IPS-11a (cell line): ENCODE data around the gene GTPBP4.

Experiments
- H3K4me3 ChIP-seq: one replicate; pipeline ENCODE4 v1.5.1; 2013; ENCODE audit warnings: low read depth, low read length, control low read depth

The GTPBP4 gene

DNA sequence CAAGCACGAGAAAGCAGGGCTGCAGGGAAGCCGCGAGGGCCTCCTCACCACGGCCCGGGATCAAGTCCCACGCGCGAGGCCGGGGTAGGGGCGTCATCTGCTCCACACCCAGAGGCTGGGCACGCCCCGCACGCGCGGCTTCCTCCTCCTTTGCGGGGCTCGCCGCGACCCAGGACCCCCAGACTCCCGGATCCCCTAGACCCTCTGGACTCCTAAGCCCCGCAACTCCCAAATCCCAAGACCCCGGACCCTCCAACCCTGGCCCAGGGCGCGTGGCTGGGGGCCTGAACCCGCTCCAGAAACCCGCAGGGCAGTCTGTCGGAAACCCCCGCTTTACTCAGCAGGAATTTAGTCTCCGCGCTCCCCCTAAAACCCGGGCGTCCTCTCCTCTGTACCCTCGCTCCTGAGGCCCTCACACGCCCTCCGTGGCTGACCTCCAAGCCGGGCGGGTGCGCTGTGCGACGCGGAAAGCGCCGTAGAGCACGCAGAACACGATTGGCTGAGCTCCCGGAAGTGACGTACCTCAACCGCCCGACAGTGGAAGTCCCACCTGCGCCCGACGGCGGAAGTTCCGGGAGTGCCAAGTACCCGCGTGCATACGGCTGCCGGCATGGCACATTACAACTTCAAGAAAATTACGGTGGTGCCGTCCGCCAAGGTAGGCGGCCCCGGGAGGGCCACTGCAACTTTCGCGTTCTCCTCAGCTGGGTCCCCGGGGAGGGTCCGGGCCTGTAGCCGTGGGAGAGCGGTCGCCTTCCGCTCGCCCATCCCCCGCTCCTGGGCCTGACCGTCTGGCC, at the start of gene GTPBP4:
TSS of gene GTPBP4 (plus strand) at position 565 of the 797 bp plus-strand sequence. CDS start at position 611, 46 bp downstream.
- peak within 1 kb of the TSS; percentile 93 for H3K4me3 ChIP-seq

DNA sequence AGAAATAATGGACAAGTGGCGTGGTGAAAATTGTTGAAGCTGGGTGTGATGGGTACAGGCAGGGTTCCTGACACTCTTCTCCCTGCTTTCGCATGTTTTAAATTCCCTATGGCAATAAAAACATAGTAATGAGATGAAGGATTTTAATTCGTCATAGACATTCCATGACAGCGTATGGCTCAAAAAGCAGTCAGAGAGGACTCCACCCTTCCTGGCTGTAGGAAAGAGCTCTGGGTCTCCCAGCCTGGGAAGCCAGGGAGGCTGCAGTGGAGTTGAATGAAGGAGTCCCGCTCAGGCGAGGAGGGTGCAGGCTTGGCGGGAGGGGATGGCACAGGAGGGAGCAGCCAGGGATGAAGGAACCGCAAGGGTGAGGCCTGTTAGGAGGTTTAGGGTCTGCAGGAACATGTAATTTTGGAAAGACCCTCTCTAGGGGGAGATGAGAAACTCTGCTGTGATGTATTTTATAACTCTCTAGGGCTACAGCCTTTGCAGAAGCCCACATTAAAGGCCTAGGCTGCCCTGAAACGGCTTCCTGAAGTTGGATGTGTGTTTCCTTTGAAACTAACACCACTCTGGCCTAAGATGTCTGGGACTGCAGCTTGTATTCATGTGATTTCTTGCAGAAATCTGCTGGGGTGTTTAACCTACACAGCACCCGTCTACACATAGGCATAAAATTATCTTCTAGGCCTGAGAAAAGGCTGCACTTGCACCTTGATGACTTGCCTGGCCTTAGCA, 49.1 kb upstream of the GTPBP4 start:
- H3K4me3 ChIP-seq = no peak overlapping the region

DNA sequence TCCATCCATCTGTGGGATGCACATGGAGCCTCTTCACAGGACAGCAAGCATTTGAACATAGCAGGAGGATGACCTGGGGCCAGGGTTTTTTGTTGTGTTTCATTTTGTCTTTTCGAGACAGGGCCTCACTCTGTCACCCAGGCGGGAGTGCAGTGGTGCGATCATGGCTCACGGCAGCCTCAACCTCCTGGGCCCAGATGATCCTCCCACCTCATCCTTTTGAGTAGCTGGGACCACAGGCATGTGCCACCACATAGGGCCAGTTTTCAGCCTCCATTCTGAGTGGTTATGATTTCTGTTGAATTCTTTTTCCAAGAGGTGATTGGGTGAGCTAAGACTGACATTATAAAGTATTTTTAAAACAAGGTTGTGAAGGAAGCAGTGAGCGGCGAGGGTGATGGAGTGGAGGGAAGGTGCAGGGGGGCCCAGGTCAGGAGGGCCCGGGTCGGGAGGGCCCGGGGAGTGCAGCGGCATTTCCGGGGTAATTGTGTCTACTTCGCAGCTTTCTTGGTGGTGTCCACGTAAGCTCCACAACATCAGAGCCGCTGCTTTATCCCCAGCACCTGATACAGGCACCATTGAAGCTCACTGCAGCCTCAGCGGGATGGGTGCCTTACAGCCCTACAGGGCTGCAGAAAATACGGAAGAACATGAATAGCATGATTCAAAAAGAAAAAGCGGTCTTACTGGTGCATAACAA, 44.8 kb upstream of the GTPBP4 start:
- no peak overlapping the region for H3K4me3 ChIP-seq

DNA sequence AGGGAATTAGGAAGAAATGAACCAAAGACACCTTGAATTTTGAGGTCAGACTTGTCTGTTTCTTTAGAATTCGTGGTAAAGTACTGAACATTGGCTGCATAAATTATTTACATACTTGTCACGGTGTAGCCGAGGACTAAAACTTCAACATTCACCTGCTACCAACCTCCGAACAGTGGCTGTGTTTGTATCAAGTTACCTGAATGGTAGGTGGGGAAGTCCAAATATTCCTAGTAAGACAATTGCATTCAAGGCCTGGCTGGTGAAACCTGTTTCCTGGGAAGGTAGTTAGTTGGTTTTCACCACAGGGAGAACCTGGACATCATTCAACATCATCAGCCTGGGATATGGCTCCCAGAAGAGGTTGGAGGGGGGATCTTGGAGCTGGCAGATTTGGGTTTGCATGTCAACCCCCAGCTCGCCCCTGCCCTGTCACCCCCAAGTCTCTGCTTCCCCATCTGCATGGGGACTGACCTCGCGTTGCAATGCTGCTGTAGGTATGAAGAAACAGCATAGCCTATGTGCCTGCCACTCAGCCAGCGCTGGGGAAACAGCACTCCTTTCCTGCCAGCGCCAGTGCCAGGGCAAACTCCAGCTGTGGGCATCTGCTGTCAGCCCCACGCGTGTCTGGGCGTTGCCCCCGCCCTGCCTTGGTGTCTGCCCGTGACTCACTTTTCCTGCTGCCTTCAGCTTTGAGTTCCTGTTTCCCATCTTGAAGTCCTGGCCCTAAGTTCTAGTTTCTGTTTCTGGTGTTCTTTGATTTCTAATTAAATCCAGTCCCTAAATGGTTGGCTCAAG, 44.0 kb upstream of the GTPBP4 start:
- no peak overlapping the region for H3K4me3 ChIP-seq

DNA sequence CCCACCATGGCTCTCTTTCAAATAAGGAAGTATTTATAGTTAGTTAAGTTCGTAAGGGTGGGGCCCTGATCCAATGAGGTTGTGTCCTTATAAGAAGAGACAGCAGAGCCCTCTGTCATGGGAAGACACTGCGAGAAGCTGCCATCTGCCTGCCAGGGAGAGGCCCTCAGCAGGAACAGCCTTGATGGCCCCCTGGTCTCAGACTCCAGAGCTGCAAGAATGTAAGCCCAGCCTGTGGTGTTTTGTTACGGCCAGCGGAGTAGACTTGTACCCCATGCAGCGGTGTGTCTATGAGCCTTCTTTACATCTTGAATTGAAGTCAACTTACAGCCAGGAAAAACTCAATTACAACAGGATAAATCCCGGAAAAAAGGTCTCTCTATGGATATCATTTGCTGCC, 42.5 kb upstream of the GTPBP4 start:
- no peak overlapping the region for H3K4me3 ChIP-seq

DNA sequence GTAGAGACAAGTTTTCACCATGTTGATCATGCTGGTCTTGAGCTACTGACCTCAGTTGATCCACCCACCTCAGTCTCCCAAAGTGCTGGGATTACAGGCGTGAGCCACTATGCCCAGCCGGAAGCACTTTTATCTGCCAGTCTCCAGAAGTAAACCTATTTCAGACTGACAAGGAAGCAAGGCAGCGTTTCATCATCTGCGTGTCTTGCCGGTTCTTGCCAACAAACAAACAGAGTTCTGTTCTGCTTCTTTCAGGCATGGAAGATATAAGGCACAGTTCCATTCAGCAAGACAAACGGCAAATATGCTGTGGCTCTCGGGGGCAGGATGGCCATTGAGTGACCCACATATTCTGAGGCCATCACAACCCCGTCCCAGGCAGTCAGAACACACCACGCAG, 41.2 kb upstream of the GTPBP4 start:
- H3K4me3 ChIP-seq = no peak overlapping the region

DNA sequence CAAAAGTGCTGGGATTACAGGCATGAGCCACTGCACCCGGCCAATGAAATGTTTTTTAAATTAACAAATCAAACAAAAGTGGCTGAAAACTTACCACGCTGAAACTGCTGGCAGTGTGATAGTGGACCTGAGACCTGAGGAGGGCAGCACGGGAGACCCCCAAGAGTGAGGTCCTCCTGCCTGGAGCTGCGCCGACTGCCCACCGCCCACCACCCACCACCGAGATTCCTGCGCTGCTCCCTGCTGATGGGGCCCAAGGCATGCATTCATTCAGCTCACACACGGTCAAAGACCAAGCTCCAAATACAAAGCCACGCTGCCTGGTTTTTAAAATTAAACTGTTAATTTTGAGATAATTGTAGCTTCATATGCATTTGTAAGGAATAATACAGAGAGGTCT, 40.4 kb upstream of the GTPBP4 start:
- H3K4me3 ChIP-seq = no peak overlapping the region

DNA sequence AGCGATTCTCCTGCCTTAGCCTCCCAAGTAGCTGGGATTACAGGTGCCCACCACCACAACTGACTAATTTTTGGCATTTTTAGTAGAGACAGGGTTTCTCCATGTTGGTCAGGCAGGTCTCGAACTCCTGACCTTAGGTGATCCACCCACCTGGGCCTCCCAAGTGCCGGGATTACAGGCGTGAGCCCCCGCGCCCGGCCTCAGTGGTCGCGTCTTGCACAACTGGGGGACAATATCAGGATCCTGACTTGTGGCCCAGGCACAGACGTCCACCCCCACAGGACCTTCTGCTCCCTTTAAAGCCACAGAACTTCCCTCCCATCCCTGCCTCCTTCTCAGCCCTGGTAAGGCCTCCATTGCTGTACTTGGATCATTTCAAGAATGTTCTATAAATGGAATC, 39.9 kb upstream of the GTPBP4 start:
- no peak overlapping the region for H3K4me3 ChIP-seq

DNA sequence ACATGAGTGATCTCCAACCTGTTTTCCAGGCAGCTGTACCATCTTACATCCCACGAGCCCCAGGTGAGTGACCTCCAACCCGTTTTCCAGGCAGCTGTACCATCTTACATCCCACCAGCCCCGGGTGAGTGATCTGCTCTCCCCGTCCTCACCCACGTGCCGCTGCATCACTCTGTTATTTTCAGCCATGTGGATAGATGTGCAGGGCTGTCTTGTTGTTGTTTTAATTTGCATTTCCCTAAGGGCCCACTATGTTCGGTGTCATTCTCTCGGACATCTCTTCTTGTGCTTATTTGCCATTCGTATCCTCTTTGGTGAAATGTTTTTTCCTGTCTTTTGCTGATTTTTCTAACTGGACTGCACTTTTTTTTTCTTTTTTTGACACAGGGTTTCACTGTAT, 38.8 kb upstream of the GTPBP4 start:
- H3K4me3 ChIP-seq = no peak overlapping the region

DNA sequence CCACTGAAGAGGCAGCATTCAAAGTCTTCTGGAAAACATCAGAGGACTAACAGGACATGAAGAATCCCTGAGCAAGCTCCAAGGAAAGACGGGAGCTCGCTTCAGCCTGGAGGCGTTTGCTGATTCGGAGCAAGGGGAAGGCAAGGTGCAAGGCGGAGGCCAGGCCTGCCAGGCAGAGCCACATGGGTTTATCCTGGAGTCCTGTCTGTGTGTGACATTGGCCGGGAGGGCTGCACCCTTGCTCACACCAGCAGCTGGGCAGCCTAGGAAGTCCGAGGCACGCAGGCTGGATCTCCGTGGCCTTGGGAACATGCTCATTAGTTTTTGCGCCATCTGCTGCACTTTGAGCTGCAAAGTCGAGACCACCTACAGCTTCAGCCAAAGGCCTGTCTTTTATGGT, 34.4 kb upstream of the GTPBP4 start:
- H3K4me3 ChIP-seq = no peak overlapping the region

DNA sequence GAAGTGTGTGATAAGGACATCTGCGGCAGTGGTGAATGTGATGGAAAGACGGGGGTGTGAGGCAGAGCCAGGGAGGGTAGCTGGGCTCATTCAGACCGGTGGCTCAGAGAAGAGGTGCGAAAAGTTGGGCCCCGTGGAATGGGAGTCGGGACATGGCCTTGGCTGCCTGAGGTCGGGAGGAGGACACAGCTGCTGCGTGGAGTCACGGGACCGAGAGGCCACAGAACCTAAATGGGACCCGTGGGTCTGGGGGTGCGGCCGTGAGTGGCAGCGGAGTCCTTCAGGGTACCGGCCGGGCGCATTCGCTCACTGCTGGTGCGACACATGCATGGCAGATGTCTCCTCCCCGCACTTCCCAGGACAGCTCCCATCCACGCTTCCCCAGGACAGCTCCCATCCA, 33.8 kb upstream of the GTPBP4 start:
- H3K4me3 ChIP-seq = no peak overlapping the region

DNA sequence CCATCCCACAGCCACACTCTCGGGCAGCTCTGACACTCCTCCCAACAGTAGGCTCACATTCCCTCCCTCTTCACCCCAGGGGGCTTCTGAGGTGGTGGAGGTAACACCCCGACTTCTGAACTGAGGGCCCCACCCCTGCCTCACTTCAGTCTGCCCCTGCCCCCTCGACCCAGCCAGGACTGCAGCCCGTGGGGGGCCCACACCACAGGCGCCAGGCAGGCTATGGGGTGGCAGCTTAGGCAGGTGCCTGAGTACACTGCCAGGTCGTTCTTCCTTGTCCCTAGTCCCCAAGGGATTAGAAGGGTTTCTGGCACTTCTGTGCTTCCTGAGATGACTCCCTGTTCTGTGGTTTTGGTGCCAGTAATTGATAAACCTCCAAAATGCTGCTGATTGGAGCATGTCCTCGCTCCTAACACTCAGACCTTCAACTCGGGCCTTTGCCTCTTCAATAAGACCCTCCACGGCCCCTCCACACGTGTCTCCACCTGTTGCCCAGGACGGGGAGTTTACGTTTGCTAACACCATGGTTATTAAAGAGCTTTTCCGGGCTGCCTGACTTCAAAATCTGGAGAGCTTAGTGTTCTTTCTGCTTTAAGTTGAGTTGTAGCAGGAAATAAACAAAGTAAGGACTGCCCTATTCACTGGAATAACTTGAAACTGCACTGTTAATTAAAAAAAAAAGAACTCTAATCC, 33.0 kb upstream of the GTPBP4 start:
- H3K4me3 ChIP-seq = no peak overlapping the region

DNA sequence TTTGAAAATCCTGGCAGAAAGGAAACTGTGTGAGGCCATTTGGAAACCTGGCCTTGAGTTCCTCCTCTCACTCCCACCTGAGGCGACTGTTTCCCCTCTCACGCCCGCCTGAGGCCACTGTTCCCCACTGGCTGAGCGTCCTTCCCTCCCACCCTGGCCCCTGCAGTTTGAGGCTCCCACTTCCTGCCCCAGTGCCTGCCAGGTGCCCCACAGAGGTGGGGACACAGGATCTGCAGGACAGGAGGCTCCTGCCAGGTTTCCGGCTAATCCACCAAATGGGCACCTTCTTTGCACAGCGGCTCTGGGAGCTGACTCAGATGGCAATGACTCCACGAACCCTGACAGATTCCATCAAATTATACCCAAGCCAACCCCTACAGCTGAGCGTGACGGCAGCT, 32.4 kb upstream of the GTPBP4 start:
- H3K4me3 ChIP-seq = no peak overlapping the region

DNA sequence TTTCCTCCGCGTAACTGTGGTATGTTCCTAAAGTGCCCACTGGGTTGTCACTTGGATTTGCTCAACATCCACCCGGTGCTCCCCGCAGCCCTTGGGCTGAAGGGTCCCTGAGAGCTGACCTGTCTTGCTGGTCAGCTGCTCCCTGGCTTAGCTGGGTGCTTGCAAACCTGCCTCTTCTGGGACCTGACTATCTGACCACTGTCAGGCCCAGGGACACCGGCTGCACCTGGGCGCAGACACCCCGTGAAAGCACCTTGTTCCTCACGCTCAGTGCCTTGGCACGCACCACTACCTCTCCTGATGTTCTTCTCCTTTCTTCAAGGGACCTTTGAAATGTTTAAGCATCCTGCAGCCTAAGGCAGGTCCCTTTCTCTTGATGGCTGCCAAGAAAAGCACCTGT, 30.1 kb upstream of the GTPBP4 start:
- H3K4me3 ChIP-seq = no peak overlapping the region

DNA sequence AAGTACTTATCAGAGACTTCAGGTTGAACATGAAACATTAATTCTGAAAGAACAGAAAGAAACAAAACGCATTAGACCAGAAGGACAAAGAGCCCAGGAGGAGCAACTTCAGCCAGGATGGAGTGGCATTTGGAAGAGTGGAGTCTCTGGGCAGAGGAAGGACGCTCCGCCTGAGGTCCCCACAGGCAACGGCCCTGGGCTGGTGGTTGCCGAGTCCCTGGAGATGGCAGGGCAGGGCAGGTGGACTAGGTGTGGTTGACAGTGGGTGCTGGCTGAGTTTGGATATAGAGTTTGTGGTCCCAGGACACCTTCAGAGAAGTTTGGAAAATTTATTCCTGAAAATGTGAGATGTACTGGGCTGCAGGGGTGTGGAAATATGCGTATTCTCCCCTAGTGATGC, 29.4 kb upstream of the GTPBP4 start:
- no peak overlapping the region for H3K4me3 ChIP-seq

DNA sequence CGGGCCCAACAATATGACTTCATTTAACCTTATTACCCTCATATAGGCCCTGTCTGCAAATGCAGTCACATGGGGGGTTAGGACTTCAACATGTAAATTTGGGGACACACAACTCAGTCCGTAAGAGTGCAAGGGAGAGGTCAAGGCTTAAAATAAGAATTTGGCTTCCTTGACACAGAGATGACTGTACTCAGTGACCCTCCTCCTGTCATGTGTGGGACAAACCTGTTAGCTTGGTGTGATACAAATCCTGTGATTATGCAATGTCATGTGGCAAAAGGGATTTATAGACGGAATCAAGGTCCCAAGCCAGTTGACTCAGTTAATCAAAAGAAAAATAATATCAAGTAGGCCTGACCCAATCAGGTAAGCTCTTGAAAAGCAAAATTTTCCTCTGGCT, 25.9 kb upstream of the GTPBP4 start:
- no peak overlapping the region for H3K4me3 ChIP-seq

DNA sequence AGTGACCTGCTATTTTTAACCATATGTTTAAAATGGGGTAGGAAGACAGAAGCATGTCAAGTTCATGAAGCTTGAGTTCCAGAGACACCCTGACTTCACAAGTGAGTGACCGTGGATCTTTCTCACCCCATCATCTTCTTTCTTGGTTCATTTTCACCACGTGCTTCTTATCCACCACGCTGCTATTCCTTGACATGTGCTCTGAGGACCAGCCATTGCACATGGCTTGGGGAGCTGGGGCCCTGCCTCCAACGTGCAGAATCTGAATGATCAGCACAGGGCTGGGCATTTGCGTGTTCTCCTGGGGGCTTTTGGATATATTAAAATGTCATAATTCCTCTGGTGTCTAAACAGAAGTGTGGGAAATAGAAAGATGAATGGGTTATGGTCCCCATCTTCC, 25.0 kb upstream of the GTPBP4 start:
- no peak overlapping the region for H3K4me3 ChIP-seq

DNA sequence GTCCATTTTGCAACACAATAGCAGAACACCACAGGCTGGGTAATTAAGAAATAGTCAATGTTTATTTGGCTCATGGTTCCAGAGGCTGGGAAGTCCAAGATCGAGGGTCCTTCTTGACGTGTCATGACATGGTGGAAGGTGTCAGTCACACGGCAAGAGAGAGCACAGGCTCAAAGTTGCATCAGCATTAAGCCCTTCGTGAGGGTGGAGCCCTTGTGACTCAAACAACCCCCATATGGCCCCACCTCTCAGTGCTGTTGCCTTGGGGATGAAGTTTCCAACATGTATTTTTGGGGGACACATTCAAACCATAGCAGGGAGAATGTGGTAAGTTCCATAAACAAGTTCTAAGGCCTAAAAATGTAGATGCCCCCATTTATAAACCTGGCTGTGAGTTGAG, 24.6 kb upstream of the GTPBP4 start:
- H3K4me3 ChIP-seq = no peak overlapping the region

DNA sequence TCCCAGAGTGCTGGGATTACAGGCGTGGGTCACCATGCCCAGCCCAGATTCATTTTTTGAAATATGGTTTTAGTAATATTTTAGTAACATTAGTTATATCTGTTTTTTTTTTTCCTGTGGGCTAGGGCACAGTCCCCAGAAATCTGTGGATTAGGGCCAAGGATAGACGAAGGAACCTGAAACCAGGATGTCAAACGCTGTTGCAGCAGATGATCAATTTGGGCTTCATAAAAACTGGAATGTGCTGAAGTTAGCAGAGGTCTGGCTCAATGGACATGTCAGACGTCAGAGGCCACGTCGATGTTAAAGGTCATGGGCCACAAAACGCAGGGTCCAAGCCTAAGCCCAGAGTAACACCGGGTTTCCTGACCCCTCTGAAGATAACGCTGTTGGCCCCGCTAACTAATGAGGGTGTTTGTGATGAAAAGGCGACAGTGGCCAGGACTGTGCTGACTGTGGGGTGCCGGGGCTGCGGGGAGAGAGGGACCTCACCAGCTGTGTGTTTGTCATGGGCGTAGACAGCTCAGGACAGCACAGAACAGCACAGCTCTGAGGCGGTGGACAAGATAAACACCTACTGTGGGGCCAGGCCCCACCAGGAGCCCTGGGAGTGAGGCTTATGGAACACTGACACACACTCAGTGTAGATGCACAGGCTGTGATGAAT, 23.8 kb upstream of the GTPBP4 start:
- no peak overlapping the region for H3K4me3 ChIP-seq

DNA sequence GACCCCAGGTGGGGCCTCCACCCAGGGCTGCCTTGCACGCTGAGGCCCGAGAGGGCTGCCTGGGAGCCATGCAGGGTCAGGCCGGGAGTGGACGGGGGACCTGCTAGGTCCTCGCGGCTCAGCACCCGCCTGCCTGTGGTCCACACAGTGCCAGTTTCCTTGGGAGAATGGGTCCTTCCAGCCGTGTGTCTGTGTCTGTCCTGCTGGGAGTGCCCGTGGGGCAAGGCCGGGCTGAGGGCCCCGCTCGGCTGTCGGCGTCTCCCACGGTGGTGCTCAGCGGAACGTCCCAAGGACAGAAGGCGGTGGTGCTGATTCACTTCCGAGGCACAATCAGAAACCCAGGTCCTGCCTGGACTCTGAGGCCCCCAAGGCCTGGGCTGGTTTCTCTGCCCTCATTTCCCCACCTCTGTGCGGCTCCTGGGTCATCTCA, 23.2 kb upstream of the GTPBP4 start:
- no peak overlapping the region for H3K4me3 ChIP-seq
